OCI-LY1 (cell line): ENCODE data around the gene NPTX2.

Experiments used
- CTCF ChIP-seq: fragments of 200-600 bp; sonication (generic), shearing (Covaris generic); IDR thresholded peaks from 2 replicates; pipeline ENCODE4 v1.5.1; 2017; ENCODE audit warnings: mild to moderate bottlenecking, antibody characterized with exemption, low read length, moderate library complexity, mixed read lengths
- EZH2 ChIP-seq: fragments of 200-600 bp; sonication (generic), shearing (Covaris generic); IDR thresholded peaks from 2 replicates; pipeline ENCODE4 v1.8.0; 2017; ENCODE audit warnings: borderline replicate concordance, mixed run types, mild to moderate bottlenecking, antibody characterized with exemption, low read length, moderate library complexity, mixed read lengths

GRCh38 chr7:98627413-98627790 lies 10.3 kb downstream of the NPTX2 start:
- TF ChIP-seq EZH2 (no peak), CTCF (no peak)
